H1 (cell line): ENCODE data around the gene MELTF.

Experiments
- CEBPB ChIP-seq: IDR thresholded peaks from 2 replicates; pipeline ENCODE4 v1.6.1; 2012; ENCODE audit warnings: low read depth, low read length
- EP300 ChIP-seq, 2 experiments: IDR thresholded peaks; 1 replicate in 1 of 2; 2 replicates in 1 of 2; pipeline ENCODE4 v1.6.1; 2011 to 2012; ENCODE audit warnings: low read depth in 2 of 2, low read length in 2 of 2, mild to moderate bottlenecking in 2 of 2, borderline replicate concordance in 1 of 2, inconsistent platforms in 1 of 2, moderate library complexity in 1 of 2
- JUN ChIP-seq: IDR thresholded peaks from 2 replicates; pipeline ENCODE4 v1.6.1; 2011; ENCODE audit warnings: low read depth, mild to moderate bottlenecking, improper control_type of control experiment, low read length
- KDM1A ChIP-seq: fragments of 200-600, 300-600 bp; sonication (generic); IDR thresholded peaks from 2 replicates; pipeline ENCODE4 v1.7.1; 2016; ENCODE audit warnings: mild to moderate bottlenecking, low read length, borderline replicate concordance
- KDM4A ChIP-seq: IDR thresholded peaks from one replicate; pipeline ENCODE4 v1.7.1; 2012; ENCODE audit warnings: low read depth, mild to moderate bottlenecking, moderate library complexity, low read length, inconsistent platforms; ENCODE audit not compliant: severe bottlenecking
- POLR2AphosphoS5 ChIP-seq: IDR thresholded peaks from 2 replicates; pipeline ENCODE4 v1.6.1; 2011; ENCODE audit warnings: low read depth, low read length
- SIN3A ChIP-seq, 2 experiments: IDR thresholded peaks in 1 of 2; conservative IDR thresholded peaks in 1 of 2; 2 replicates each; pipeline ENCODE4 v1.6.1; 2011 to 2012; ENCODE audit warnings: low read length in 2 of 2, improper control_type of control experiment in 1 of 2, low read depth in 1 of 2, mild to moderate bottlenecking in 1 of 2
- TCF12 ChIP-seq: IDR thresholded peaks from 2 replicates; pipeline ENCODE4 v1.6.1; 2011; ENCODE audit warnings: low read depth, mild to moderate bottlenecking, low read length
- TF ChIP-seq, protein P1 (sequence below), 3 experiments: IDR thresholded peaks; 1 replicate in 2 of 3; 2 replicates in 1 of 3; pipeline versions ENCODE4 v1.5.1 to v1.6.1; 2011; ENCODE audit warnings: low read length in 3 of 3, mild to moderate bottlenecking in 3 of 3, inconsistent platforms in 2 of 3, low read depth in 1 of 3, moderate library complexity in 1 of 3; ENCODE audit not compliant: insufficient read depth in 1 of 3; ENCODE audit errors: control extremely low read depth in 1 of 3
- TF ChIP-seq, protein P2 (sequence below): IDR thresholded peaks from 2 replicates; pipeline ENCODE4 v1.6.1; 2012; ENCODE audit warnings: low read length, inconsistent platforms

- TF ChIP-seq, protein P1, sequence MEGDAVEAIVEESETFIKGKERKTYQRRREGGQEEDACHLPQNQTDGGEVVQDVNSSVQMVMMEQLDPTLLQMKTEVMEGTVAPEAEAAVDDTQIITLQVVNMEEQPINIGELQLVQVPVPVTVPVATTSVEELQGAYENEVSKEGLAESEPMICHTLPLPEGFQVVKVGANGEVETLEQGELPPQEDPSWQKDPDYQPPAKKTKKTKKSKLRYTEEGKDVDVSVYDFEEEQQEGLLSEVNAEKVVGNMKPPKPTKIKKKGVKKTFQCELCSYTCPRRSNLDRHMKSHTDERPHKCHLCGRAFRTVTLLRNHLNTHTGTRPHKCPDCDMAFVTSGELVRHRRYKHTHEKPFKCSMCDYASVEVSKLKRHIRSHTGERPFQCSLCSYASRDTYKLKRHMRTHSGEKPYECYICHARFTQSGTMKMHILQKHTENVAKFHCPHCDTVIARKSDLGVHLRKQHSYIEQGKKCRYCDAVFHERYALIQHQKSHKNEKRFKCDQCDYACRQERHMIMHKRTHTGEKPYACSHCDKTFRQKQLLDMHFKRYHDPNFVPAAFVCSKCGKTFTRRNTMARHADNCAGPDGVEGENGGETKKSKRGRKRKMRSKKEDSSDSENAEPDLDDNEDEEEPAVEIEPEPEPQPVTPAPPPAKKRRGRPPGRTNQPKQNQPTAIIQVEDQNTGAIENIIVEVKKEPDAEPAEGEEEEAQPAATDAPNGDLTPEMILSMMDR (IDR thresholded peaks at IDR 0.05; ENCODE audit: control extremely low read depth in 1 of 3, insufficient read depth in 1 of 3, low read depth in 1 of 3, low read length in 3 of 3): no peak
- TF ChIP-seq KDM1A: no peak
- TF ChIP-seq CEBPB: no peak
- TF ChIP-seq EP300 (IDR thresholded peaks at IDR 0.05; ENCODE audit: borderline replicate concordance in 1 of 2, low read depth in 2 of 2, low read length in 2 of 2): no peak
- TF ChIP-seq KDM4A: no peak
- TF ChIP-seq, protein P2, sequence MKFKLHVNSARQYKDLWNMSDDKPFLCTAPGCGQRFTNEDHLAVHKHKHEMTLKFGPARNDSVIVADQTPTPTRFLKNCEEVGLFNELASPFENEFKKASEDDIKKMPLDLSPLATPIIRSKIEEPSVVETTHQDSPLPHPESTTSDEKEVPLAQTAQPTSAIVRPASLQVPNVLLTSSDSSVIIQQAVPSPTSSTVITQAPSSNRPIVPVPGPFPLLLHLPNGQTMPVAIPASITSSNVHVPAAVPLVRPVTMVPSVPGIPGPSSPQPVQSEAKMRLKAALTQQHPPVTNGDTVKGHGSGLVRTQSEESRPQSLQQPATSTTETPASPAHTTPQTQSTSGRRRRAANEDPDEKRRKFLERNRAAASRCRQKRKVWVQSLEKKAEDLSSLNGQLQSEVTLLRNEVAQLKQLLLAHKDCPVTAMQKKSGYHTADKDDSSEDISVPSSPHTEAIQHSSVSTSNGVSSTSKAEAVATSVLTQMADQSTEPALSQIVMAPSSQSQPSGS: no peak
- no peak for TF ChIP-seq TCF12
- TF ChIP-seq SIN3A (conservative IDR thresholded peaks at IDR 0.05 in 1 of 2, IDR thresholded peaks at IDR 0.05 in 1 of 2; ENCODE audit: low read depth in 1 of 2, low read length in 2 of 2): no peak
- no peak for TF ChIP-seq POLR2AphosphoS5
- no peak for TF ChIP-seq JUN
These were observed 28.3 kb downstream of the MELTF start for GRCh38 chr3:197001106-197001971.
